Measurements from ENCODE around the gene PGM3.

PGM3 gene

GRCh38 chr6:83117802-83118201, 75.3 kb downstream of the PGM3 start:
- DNase-seq (ENCODE audit: low spot score): no peak

Measured in CD4-positive, alpha-beta T cell treated with Interleukin-6 at 100 ng/mL for 8 hours (primary cell).